GM13977 (cell line): ENCODE data around the gene TMEM82.

ENCODE experiments used
- DNase-seq: peaks from one replicate; pipeline ENCODE4 v3.0.0; 2012; ENCODE audit warnings: low spot score
- in situ Hi-C: fragments of 300-500 bp; cut with MboI; formaldehyde crosslinking; loops from one replicate; pipeline ENCODE4 v1.12.0; 2022; ENCODE audit warnings: low sequenced_read_pairs, low pct_unique_long_range_greater_than_20kb, mixed read lengths, inconsistent platforms; ENCODE audit not compliant: unreplicated experiment
- TF ChIP-seq, protein P1 (sequence below): IDR thresholded peaks from 2 replicates; pipeline ENCODE4 v1.5.1; 2012; ENCODE audit warnings: mild to moderate bottlenecking, control low read depth; ENCODE audit not compliant: insufficient read depth; ENCODE audit errors: extremely low read depth, missing control alignments

Gene TMEM82

DNA sequence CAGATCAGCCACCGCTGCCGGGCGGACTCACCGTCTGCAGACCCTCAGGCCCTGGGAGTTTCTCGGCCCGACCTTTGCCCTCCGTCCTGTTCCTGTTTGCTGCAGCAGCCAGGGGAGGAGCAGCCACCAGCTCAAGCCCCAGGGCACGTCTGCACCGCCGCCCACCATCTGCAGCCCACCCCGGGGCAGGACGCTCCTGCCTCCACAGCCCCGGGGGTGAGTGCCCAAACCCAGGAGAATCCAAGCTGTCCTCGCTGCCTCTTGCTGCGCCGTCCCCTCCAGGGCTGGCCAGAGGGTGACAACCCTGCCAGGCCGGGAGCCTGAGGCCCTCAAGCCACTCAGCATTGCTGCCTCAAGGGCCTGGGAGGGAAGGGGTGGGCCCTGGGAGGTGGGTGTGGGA, 7.4 kb upstream of the TMEM82 start:
- DNase-seq, result no peak
- TF ChIP-seq, protein P1, sequence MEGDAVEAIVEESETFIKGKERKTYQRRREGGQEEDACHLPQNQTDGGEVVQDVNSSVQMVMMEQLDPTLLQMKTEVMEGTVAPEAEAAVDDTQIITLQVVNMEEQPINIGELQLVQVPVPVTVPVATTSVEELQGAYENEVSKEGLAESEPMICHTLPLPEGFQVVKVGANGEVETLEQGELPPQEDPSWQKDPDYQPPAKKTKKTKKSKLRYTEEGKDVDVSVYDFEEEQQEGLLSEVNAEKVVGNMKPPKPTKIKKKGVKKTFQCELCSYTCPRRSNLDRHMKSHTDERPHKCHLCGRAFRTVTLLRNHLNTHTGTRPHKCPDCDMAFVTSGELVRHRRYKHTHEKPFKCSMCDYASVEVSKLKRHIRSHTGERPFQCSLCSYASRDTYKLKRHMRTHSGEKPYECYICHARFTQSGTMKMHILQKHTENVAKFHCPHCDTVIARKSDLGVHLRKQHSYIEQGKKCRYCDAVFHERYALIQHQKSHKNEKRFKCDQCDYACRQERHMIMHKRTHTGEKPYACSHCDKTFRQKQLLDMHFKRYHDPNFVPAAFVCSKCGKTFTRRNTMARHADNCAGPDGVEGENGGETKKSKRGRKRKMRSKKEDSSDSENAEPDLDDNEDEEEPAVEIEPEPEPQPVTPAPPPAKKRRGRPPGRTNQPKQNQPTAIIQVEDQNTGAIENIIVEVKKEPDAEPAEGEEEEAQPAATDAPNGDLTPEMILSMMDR, result no peak
- in situ Hi-C loops, result no loop called here

DNA sequence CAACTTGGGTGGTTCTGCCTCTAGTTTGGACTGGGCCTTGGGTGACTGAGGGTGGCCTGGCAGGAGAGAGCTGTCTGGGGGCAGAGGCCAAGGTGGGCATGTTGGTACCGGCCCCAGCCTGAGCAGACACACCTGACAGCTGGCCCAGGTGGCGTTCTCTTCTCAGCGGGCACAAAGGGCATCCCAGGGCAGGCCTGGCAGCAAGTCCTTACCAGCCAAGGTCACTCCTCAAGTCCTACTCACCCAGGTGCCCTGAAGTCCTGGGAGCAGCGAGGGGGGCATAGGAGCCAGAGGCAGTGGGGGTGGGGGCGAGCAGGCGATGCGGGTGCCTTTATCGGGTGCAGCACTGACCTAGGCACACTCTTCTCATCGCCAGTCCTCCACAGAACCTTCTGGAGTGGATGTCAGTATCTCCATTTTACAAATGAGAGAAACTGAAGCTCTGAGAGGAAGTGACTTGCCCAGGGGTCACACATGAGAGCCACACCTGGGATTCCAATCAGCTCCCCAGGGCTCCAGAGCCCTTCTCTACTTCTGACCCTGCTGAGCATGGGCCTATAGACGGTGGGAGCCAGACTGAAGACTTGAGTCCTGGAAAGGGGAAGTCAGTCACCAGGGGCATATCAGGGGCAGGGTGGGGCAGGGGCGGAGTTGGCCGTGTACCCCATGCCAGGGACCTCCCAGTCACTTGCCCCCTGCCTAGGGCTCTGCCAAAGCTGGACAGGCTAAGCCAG, 6.8 kb upstream of the TMEM82 start:
- no peak for DNase-seq
- in situ Hi-C loops, result no loop called here
- TF ChIP-seq, protein P1, result no peak

DNA sequence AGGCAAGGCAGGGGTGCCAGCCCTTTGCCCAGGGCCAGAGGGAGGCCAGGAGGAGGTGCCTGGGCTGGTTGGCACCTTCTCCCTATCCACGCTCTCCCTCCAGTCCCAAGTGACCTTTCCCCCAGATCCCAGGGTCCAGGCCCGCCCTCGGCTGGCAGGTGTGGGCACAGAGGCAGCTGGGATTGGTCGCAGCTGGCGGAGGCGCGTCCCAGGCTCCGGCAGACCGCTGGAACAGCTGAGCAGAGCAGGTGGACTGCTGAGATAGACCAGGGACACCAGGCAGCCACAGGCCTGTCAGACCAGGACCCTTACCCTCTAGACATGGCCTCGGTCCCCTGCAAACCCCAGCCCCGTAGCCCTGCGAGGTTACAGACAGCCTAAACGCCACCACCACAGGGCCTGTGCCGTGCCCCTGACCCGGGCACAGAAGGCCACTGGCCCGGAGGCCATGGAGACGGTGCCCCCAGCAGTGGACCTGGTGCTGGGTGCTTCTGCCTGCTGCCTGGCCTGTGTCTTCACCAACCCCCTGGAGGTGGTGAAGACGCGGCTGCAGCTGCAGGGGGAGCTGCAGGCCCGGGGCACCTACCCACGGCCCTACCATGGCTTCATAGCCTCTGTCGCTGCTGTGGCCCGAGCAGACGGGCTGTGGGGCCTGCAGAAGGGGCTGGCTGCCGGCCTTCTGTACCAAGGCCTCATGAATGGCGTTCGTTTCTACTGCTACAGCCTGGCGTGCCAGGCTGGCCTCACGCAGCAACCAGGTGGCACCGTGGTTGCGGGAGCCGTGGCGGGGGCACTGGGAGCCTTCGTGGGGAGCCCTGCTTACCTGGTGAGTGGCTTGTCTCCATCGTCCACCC, 6.0 kb upstream of the TMEM82 start, which contains the start of gene SLC25A34:
Gene SLC25A34, plus strand, starts transcription at position 221 of the 854 bp plus-strand sequence. Its CDS starts 228 bp downstream, at position 449.
- TF ChIP-seq, protein P1, result no peak
- in situ Hi-C loops, result no loop called here
- DNase-seq, result no peak

DNA sequence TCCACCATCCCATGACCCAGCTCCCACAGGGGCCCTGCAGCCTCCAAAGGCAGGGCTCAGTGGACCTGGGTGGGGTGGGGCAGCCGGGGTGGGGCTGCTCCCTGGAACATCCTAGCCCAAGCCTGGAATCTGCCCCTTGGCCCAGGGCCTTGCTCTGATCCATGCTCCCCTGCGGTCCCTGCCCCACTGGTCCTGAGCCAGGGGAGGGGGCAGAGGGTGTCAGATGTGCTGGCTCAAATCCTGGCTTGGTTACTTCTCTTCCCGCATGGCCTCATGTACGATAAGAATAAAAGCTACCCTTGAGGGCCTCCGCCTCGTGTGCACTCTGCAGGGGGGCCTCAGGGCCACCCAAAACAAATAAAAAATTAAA, 5.4 kb upstream of the TMEM82 start:
- in situ Hi-C loops, result no loop called here
- no peak for DNase-seq
- TF ChIP-seq, protein P1, result no peak

DNA sequence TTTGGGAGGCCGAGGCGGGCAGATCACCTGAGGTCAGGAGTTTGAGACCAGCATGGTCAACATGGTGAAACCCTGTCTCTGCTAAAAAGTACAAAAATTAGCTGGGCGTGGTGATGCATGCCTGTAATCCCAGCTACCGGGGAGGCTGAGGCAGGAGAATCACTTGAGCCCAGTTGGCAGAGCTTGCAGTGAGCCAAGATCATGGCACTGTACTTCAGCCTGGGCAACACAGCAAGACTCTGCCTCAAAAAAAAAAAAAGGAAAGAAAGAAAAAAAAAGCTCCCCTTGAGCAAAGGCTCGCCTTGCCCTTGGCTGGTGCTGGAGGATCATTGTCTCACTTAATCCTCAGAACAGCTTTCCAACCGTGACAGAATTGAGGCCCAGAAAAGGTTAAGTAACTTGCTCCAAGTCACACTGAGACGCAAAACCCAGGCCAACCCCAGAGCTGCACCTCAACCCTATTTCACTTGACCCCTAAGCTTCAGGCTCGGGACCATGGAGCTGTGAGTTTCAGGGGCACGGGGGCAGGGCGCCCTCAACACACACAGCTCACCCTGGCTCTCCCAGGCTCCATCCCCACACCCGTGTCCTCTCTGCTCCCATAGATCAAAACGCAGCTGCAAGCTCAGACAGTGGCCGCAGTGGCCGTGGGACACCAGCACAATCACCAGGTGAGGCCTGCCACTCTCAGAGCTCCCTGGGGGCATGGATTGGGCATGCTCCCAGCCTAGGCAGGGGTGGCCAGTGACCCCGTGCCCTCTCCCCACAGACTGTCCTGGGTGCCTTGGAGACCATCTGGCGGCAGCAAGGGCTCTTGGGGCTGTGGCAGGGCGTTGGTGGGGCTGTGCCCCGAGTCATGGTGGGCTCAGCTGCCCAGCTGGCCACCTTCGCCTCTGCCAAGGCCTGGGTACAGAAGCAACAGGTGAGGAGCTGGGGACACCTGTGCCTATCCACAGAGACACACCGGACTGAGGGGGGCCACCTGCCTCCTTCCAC, 4.7 kb upstream of the TMEM82 start:
- in situ Hi-C loops, result no loop called here
- TF ChIP-seq, protein P1, result no peak
- no peak for DNase-seq
